ENCODE results near the gene KLF14. TPM values are rescaled to one million over a fixed set of nuclear protein-coding genes. Genes with fewer than 3 reads are reported as not detected.

KLF14 gene
- total and polyA plus RNA-seq, 9 of the 15 experiments (the other 6 are each of a cell fraction or from before 2014, with no cell fraction given) = 0.03 TPM; not detected in 8

GRCh38 chr7:130777426-130777825 is 43.4 kb upstream of the KLF14 start:
- TF ChIP-seq MAZ (CRISPR knock-in tag; conservative IDR thresholded peaks at IDR 0.05 in 1 of 2, IDR thresholded peaks at IDR 0.05 in 1 of 2) (no peak), ZNF551 (CRISPR knock-in tag; IDR thresholded peaks at IDR 0.05) (no peak), ILK (tag; IDR thresholded peaks at IDR 0.05; ENCODE audit: borderline replicate concordance, low read depth) (no peak), PCBP1 (IDR thresholded peaks at IDR 0.05; ENCODE audit: low read depth, low read length, poor library complexity, severe bottlenecking) (no peak), SAFB2 (IDR thresholded peaks at IDR 0.05; ENCODE audit: borderline replicate concordance, low read depth, low read length, severe bottlenecking) (no peak), ZEB2 (IDR thresholded peaks at IDR 0.05) (no peak), ZNF431 (CRISPR knock-in tag; IDR thresholded peaks at IDR 0.05) (no peak), THRA (IDR thresholded peaks at IDR 0.05) (no peak), TSHZ1 (CRISPR knock-in tag; IDR thresholded peaks at IDR 0.05) (no peak), ZNF79 (CRISPR knock-in tag; IDR thresholded peaks at IDR 0.05; ENCODE audit: low read depth) (no peak)
- H3K27ac ChIP-seq (ENCODE audit: extremely low read depth, low read depth, low read length) = no peak overlapping the region
- ATAC-seq (no peak), FAIRE-seq (no peak), DNase-seq (ENCODE audit: extremely low read depth in 1 of 4, low spot score in 3 of 4) (no peak)
- ChIA-PET CTCF (ENCODE audit: low intra/inter-chr PET ratio) (no interaction called here), POLR2A (no interaction called here)
- in situ Hi-C loops (cut with MboI) (no loop called here), intact Hi-C loops (cut with micrococcal nuclease) (no loop called here)
- peaks cover 3 to 5% of the 10 kb centered on the region in 2 experiments; a peak in 2 of 5 replicates for H3K27me3 ChIP-seq (ENCODE audit: control insufficient read depth in 2 of 2, insufficient read depth in 2 of 2, low read length in 2 of 2)
- no peak overlapping the region for H3K9ac ChIP-seq (ENCODE audit: insufficient read depth in 1 of 2, low read depth in 2 of 2, low read length in 2 of 2)
- no peak overlapping the region for H3K4me2 ChIP-seq (ENCODE audit: insufficient read depth, low read length)
- H3K79me2 ChIP-seq (ENCODE audit: control insufficient read depth, insufficient read depth, low read length) = no peaks in the 10 kb centered on the region
- H3K4me1 ChIP-seq (replicated peaks in 1 of 2; ENCODE audit: control insufficient read depth in 2 of 2, insufficient read depth in 2 of 2, low read length in 2 of 2) = no peaks in the 10 kb centered on the region
- H3K36me3 ChIP-seq (ENCODE audit: control insufficient read depth, insufficient read depth, low read length) = no peaks in the 10 kb centered on the region
- no peak overlapping the region for H2AFZ ChIP-seq (ENCODE audit: low read depth, low read length)
- 0% methylated on average over 2 of the region's 2 CpGs for WGBS (ENCODE audit: insufficient coverage, low coverage, missing lambda C conversion rate)
- no TSS peak for BruUV-seq (replicated peaks)
- no peaks in the 10 kb centered on the region for H3K9me3 ChIP-seq (replicated peaks; ENCODE audit: control insufficient read depth, insufficient read depth, low read depth, low read length)
- H3K4me3 ChIP-seq = no peak overlapping the region
- no peaks in the 10 kb centered on the region for H3K9me1 ChIP-seq (ENCODE audit: control insufficient read depth, insufficient read depth, low read length)
- H4K20me1 ChIP-seq (replicated peaks; ENCODE audit: control insufficient read depth, insufficient read depth, low read length) = no peaks in the 10 kb centered on the region
